ENCODE measurements around the gene ZFR2.

The ZFR2 gene

GRCh38 chr19:3773814-3774515, 94.9 kb downstream of the ZFR2 start:
- no peak for TF ChIP-seq CTCF (conservative IDR thresholded peaks at IDR 0.05; ENCODE audit: low read depth, low read length)
- no peak overlapping the region for H3K4me3 ChIP-seq (ENCODE audit: low read depth, low read length)
- no peak for DNase-seq (ENCODE audit: low read depth)

GRCh38 chr19:3771906-3772455, 96.9 kb downstream of the ZFR2 start, which contains the start of gene RAX2:
TSS of gene RAX2 (minus strand) at chr19:3772228. CDS start at chr19:3771742, 486 bp downstream.
- H3K4me3 ChIP-seq (ENCODE audit: low read depth, low read length) = no peak within 1 kb of the TSS
- DNase-seq (ENCODE audit: low read depth) = no peak
- no peak for TF ChIP-seq CTCF (conservative IDR thresholded peaks at IDR 0.05; ENCODE audit: low read depth, low read length)

- TF ChIP-seq CTCF (conservative IDR thresholded peaks at IDR 0.05; ENCODE audit: low read depth, low read length) = no peak
- H3K4me3 ChIP-seq (ENCODE audit: low read depth, low read length) = no peak overlapping the region
- DNase-seq (ENCODE audit: low read depth) = no peak
Observed at GRCh38 chr19:3771000-3771905, 97.6 kb downstream of the ZFR2 start.

- no peak for DNase-seq (ENCODE audit: low read depth)
- no peak for TF ChIP-seq CTCF (conservative IDR thresholded peaks at IDR 0.05; ENCODE audit: low read depth, low read length)
- no peak overlapping the region for H3K4me3 ChIP-seq (ENCODE audit: low read depth, low read length)
Observed at GRCh38 chr19:3770136-3770999, 98.5 kb downstream of the ZFR2 start.

- no peak overlapping the region for H3K4me3 ChIP-seq (ENCODE audit: low read depth, low read length)
- TF ChIP-seq CTCF (conservative IDR thresholded peaks at IDR 0.05; ENCODE audit: low read depth, low read length) = no peak
- no peak for DNase-seq (ENCODE audit: low read depth)
Observed at GRCh38 chr19:3769494-3769893, 99.3 kb downstream of the ZFR2 start.

- no peak overlapping the region for H3K4me3 ChIP-seq (ENCODE audit: low read depth, low read length)
- DNase-seq (ENCODE audit: low read depth) = no peak
- TF ChIP-seq CTCF (conservative IDR thresholded peaks at IDR 0.05; ENCODE audit: low read depth, low read length) = no peak
Observed at GRCh38 chr19:3768748-3769099, 100.1 kb downstream of the ZFR2 start.
